HG02642 (cell line): ENCODE data around the gene RPS19.
"Not testable (repeated sequence)": the region's sequence is repeated elsewhere in the genome, so short reads cannot be mapped to it uniquely, and the experiment has no call there.

Source experiments
- ATAC-seq: cut with Tn5 transposase; IDR thresholded peaks from one replicate; pipeline ENCODE4 v1.9.1; 2021; ENCODE audit warnings: mild to moderate bottlenecking; ENCODE audit not compliant: unreplicated experiment, poor library complexity

Gene RPS19

DNA sequence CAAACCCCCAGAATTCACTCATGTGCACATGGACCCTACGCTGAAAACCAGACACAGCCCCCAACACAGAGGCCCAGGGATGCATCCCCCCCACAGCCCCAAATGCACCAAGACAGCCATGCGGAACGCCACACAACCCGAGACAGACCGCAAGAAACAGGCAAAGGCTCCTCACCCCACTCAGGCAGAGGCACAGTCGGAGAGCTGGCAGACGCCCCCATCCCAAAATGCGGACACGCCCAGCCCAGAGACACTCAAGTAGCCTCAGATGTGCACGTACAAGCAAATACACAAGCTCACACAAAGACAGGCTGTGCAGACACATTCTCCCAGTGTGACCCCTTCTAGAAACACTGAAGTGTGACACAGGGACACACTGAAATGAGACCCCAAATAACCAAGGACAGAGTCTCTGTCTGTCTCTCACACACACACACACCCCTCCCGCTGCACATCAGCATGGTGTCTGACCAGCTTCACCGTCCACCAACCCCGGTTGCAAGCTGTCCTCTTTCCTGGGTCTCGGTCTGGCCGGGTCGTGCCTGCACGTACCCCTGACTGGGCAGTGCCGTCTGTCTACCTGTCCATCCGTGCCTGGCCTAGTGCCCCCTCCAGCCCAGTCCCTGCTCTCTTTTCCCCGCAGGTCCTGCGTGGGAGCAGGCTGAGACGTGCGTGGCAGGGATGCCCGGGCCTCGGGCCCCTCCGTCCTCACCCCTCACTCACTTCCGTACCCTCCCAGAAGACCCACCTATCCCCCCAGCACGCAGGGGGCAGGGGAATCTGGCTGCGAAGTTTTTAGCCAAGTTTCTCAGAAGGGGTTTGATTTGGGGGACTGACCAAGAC, 52.1 kb downstream of the RPS19 start:
- no peak for ATAC-seq

- no peak for ATAC-seq
These were observed 53.0 kb downstream of the RPS19 start for GRCh38 chr19:41912899-41913537.

- ATAC-seq = no peak
These were observed 53.7 kb downstream of the RPS19 start for GRCh38 chr19:41913538-41914423.

- ATAC-seq = not testable (repeated sequence)
These were observed 54.4 kb downstream of the RPS19 start for GRCh38 chr19:41914424-41914834.

DNA sequence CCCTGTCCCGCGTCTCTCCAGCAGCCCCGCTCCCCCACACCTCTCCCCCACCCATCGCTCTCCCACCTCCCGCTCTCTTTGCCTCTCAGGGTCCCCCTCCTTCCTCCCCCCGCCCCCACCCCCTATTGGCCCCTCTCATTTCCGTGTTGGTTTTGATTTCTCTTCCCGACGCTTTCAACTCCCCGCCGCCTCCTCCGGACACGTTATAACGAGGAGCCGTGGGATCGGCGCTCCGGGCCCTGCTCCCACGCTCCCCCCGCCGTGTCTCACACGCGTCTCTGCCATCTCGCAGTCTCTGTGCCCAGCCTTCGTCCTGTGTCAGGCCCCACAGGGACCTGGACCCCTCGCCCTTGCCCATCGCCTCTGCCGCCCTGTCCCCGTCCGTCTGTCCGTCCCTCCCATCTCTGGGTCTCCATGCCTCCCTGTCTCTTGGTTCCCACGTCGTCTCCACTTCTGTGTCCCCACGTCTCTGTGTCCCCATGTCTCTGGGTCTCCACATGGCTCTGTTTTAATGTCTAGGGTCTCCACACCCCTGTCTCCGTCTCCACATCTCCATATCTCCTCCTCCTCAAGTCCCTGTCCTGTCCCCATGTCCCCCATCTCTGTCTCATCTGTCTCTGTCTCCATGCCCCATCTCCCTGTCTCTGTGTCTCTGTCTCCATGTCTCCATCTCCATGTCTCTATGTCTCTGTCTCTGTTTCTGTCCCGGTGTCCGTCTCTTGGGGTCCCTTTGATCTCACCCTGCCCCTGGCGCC, 55.1 kb downstream of the RPS19 start:
- no peak for ATAC-seq

DNA sequence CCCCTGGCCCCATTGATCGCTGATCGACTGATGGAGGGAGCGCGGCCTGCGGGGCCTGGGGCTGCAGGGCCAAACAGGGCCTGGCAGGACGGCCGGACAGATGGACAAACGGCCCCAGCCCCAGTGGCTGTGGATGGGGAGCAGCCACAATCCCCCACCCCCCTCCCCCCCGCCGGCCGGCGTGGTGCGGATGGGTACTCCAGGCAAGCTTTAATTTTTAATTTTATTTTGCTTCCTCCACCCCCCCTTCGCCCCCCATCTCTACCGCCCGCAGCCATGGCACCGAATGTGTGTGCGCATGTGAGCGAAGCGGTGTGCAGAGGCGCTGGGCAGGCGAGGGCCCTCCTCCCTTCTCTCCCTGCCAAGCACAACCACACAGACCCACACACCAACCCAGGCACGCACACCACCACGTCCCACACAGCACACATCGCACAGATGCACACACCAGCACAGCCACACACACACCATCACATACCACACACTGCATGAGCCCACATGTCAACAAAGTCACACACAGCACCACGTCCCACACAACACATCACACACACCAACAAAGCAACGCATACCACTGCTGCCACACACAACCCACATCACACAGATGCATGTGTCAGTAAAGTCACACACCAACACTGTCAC, 55.8 kb downstream of the RPS19 start:
- ATAC-seq = no peak

- no peak for ATAC-seq
These were observed 57.6 kb downstream of the RPS19 start for GRCh38 chr19:41917676-41918075.

DNA sequence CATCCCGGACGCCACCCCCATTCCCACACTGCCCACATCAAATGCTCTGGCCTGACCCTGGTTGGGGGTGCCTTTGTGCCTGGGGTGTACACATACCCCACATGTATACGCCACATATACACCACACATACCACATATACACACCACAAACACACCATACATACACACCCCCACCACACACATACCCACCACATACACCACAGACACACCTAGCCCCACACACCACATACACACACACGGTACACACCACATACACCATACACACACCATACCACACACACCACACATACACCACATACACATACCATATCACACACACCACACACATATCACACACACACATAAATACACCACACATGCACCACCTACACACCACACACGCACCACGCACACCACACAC, 58.0 kb downstream of the RPS19 start:
- no peak for ATAC-seq

- no peak for ATAC-seq
These were observed 58.7 kb downstream of the RPS19 start for GRCh38 chr19:41918653-41919244.

- no peak for ATAC-seq
These were observed 60.1 kb downstream of the RPS19 start for GRCh38 chr19:41919948-41920712.

- no peak for ATAC-seq
These were observed 61.0 kb downstream of the RPS19 start for GRCh38 chr19:41920882-41921576.

DNA sequence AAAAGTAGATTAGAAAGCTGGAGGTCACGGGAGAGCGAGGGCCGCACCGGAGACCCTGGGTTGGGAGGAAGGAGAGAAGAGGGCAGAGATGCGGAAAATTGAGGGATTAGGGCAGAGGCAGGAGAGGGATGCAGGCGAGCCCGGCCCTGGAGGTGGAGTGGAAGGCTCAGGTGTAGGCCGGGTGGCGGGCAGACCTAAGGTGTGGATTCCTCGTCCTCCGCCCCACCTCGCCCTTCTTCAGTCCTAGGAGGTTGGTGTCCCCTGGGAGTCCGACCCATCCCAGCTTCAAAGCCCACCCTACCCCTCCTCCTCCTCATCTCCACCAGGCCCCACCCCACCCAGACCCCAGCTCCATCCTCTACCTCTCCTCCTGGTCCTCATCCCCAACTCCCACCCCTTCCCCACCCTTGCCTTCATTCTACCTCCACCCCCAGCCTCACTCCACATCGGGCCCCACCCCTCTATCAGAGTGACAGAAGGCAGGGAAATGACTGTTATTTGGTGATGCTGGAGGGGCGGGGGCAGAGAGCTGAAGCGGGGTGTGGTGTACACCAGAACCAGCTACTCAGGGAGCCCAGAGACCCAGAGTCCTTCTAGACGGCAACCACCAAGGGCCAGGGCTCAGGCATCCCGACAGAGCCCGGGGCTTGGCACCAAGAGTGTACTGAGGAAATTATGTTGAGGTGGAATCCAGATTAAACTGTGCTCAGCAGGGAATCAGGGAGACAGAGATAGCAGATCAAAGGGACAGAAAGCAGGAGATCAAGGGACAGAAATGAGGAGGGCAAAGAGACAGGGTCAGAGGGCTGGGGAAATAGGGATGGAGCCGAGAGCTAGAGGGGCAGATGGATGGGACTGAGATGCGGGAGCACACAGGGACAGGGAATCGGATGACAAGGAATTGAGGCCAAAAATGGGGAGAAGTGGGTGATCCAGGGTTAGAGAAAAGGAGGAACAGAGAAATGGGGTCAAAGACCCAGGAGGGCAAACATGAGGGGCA, 61.8 kb downstream of the RPS19 start:
- no peak for ATAC-seq
